GM15510 (cell line): ENCODE results near the gene CBLB.

Experiments used
- POLR2A ChIP-seq: IDR thresholded peaks from 3 replicates; pipeline ENCODE4 v1.6.1; 2011; ENCODE audit warnings: borderline replicate concordance; ENCODE audit not compliant: insufficient read length; ENCODE audit errors: extremely low read depth

Gene CBLB

GRCh38 chr3:105822171-105823123, 46.4 kb downstream of the CBLB start:
- no peak for TF ChIP-seq POLR2A

GRCh38 chr3:105821433-105821832, 47.4 kb downstream of the CBLB start:
- TF ChIP-seq POLR2A: no peak

- no peak for TF ChIP-seq POLR2A
These were observed 52.0 kb downstream of the CBLB start for GRCh38 chr3:105816833-105817232.

- no peak for TF ChIP-seq POLR2A
These were observed 55.1 kb downstream of the CBLB start for GRCh38 chr3:105813710-105814109.

GRCh38 chr3:105812194-105812586, 56.6 kb downstream of the CBLB start:
- TF ChIP-seq POLR2A: no peak

GRCh38 chr3:105811518-105812193, 57.2 kb downstream of the CBLB start:
- TF ChIP-seq POLR2A: no peak

- no peak for TF ChIP-seq POLR2A
These were observed 59.5 kb downstream of the CBLB start for GRCh38 chr3:105809208-105809888.

- no peak for TF ChIP-seq POLR2A
These were observed 61.1 kb downstream of the CBLB start for GRCh38 chr3:105807701-105808100.

- TF ChIP-seq POLR2A: no peak
These were observed 61.7 kb downstream of the CBLB start for GRCh38 chr3:105807146-105807545.

GRCh38 chr3:105806359-105806758, 62.5 kb downstream of the CBLB start:
- TF ChIP-seq POLR2A: no peak

GRCh38 chr3:105805404-105805803, 63.4 kb downstream of the CBLB start:
- no peak for TF ChIP-seq POLR2A

- no peak for TF ChIP-seq POLR2A
These were observed 66.6 kb downstream of the CBLB start for GRCh38 chr3:105802118-105802706.

- TF ChIP-seq POLR2A: no peak
These were observed 67.4 kb downstream of the CBLB start for GRCh38 chr3:105801397-105801796.

- TF ChIP-seq POLR2A: no peak
These were observed 68.5 kb downstream of the CBLB start for GRCh38 chr3:105800320-105800719.

- no peak for TF ChIP-seq POLR2A
These were observed 69.5 kb downstream of the CBLB start for GRCh38 chr3:105799286-105799685.
